ENCODE measurements around the gene IL27RA.
"Not testable (repeated sequence)": the region's sequence is repeated elsewhere in the genome, so short reads cannot be mapped to it uniquely, and the experiment has no call there.

The IL27RA gene

GRCh38 chr19:14033946-14034345, 2.4 kb downstream of the IL27RA start:
- no peak for DNase-seq

- not testable (repeated sequence) for DNase-seq
These were observed 3.6 kb downstream of the IL27RA start for GRCh38 chr19:14035159-14035558.

- no peak for DNase-seq
These were observed 4.1 kb downstream of the IL27RA start for GRCh38 chr19:14035706-14036105.

GRCh38 chr19:14039181-14039580, 7.6 kb downstream of the IL27RA start:
- no peak for DNase-seq

GRCh38 chr19:14042659-14043608, 11.4 kb downstream of the IL27RA start:
- DNase-seq, result not testable (repeated sequence)

GRCh38 chr19:14047866-14048265, 16.3 kb downstream of the IL27RA start:
- not testable (repeated sequence) for DNase-seq

- DNase-seq, result no peak
These were observed 17.0 kb downstream of the IL27RA start for GRCh38 chr19:14048443-14049153.

GRCh38 chr19:14050512-14050911, 18.9 kb downstream of the IL27RA start:
- DNase-seq, result no peak

- not testable (repeated sequence) for DNase-seq
These were observed 19.4 kb downstream of the IL27RA start for GRCh38 chr19:14050961-14051360.

GRCh38 chr19:14051980-14052379, 20.4 kb downstream of the IL27RA start:
- no peak for DNase-seq

GRCh38 chr19:14052470-14052869, 20.9 kb downstream of the IL27RA start:
- no peak for DNase-seq

GRCh38 chr19:14053032-14053431, 21.5 kb downstream of the IL27RA start:
- DNase-seq, result no peak

- DNase-seq, result no peak
These were observed 21.9 kb downstream of the IL27RA start for GRCh38 chr19:14053500-14053899.

GRCh38 chr19:14054099-14054498, 22.5 kb downstream of the IL27RA start:
- no peak for DNase-seq

- no peak for DNase-seq
These were observed 23.2 kb downstream of the IL27RA start for GRCh38 chr19:14054721-14055120.

- no peak for DNase-seq
These were observed 23.8 kb downstream of the IL27RA start for GRCh38 chr19:14055396-14055795.

GRCh38 chr19:14056069-14056666, 24.6 kb downstream of the IL27RA start:
- DNase-seq, result no peak

GRCh38 chr19:14056741-14057356, 25.3 kb downstream of the IL27RA start:
- no peak for DNase-seq

- no peak for DNase-seq
These were observed 26.9 kb downstream of the IL27RA start for GRCh38 chr19:14058182-14059092.

GRCh38 chr19:14059093-14059480, 27.5 kb downstream of the IL27RA start:
- no peak for DNase-seq

GRCh38 chr19:14059652-14060155, 28.1 kb downstream of the IL27RA start:
- DNase-seq, result no peak

All from NCI-H748 treated with DMSO at 0.1 percent for 48 hours (cell line).